ENCODE data around the gene IGHMBP2. TPM values are rescaled to one million over a fixed set of nuclear protein-coding genes. Genes with fewer than 3 reads are reported as not detected.

IGHMBP2 gene
- polyA plus RNA-seq, 1 donor from 2014 or later, result 9.5 TPM

DNA sequence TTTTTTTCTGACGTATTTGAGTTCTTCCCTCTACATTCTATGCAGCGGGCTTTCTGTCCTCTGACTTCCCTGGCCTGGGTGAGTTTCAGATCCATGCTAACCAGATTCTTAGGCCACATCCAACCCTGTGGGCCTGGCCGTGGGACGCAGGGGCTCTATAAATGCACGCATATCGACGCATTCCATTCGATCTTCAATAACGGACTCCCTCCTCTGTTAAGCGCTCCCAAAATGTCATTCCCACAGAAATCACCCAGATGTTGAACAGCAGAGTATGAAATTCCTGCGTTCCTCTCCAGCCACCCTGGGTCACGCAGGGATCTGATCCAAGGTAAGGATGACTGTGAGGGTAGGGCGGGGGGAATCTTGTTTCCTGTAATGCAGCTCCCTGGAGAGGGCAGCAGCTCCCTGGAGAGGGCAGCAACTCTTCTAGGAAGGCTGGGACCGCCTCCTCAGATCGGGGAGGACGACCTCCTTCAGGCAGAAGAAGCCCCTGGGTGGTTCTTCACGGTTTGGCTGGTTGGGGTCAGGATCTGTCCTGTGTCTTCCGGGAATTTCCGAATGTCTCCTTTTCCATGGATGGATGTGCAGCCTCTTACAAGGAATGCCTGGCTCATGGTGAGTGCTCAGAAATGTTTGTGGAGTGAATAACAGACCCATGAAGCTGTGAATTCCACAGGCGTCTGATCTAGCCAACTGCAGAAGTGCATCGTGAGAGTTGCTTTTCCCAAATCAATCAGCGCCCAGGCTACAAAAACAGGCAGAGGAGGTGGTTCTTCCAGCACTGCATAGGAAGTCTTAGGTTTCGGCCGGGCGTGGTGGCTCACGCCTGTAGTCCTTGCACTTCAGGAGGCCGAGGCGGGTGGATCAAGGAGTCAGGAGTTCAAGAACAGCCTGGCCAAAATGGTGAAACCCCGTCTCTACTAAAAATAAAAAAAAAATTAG, 64.9 kb downstream of the IGHMBP2 start:
- Histone ChIP-seq H3K4me3 (ENCODE audit: low read length) (no peak overlapping the region), H3F3A (ENCODE audit: insufficient read depth, low read length, poor library complexity, severe bottlenecking) (no peaks in the 10 kb centered on the region), H3K27me3 (ENCODE audit: insufficient read depth, low read depth, low read length) (no peaks in the 10 kb centered on the region), H4K20me1 (ENCODE audit: insufficient read depth) (no peaks in the 10 kb centered on the region), H3K27ac (ENCODE audit: low read length) (no peak overlapping the region), H3K79me2 (replicated peaks; ENCODE audit: insufficient read depth, low read length) (no peaks in the 10 kb centered on the region), H2AFZ (ENCODE audit: low read depth, low read length) (no peak overlapping the region), H3K36me3 (ENCODE audit: insufficient read depth, low read length) (no peaks in the 10 kb centered on the region), H3K9ac (ENCODE audit: low read length) (no peak overlapping the region), H3K4me2 (ENCODE audit: low read length) (no peak overlapping the region), H3K9me2 (ENCODE audit: insufficient read depth, low read length) (no peaks in the 10 kb centered on the region), H3K9me3 (ENCODE audit: low read length) (peaks cover 4% of the 10 kb centered on the region)
- no peak for TF ChIP-seq TAF1 (IDR thresholded peaks at IDR 0.05; ENCODE audit: low read depth)
- TF ChIP-seq, protein P1, sequence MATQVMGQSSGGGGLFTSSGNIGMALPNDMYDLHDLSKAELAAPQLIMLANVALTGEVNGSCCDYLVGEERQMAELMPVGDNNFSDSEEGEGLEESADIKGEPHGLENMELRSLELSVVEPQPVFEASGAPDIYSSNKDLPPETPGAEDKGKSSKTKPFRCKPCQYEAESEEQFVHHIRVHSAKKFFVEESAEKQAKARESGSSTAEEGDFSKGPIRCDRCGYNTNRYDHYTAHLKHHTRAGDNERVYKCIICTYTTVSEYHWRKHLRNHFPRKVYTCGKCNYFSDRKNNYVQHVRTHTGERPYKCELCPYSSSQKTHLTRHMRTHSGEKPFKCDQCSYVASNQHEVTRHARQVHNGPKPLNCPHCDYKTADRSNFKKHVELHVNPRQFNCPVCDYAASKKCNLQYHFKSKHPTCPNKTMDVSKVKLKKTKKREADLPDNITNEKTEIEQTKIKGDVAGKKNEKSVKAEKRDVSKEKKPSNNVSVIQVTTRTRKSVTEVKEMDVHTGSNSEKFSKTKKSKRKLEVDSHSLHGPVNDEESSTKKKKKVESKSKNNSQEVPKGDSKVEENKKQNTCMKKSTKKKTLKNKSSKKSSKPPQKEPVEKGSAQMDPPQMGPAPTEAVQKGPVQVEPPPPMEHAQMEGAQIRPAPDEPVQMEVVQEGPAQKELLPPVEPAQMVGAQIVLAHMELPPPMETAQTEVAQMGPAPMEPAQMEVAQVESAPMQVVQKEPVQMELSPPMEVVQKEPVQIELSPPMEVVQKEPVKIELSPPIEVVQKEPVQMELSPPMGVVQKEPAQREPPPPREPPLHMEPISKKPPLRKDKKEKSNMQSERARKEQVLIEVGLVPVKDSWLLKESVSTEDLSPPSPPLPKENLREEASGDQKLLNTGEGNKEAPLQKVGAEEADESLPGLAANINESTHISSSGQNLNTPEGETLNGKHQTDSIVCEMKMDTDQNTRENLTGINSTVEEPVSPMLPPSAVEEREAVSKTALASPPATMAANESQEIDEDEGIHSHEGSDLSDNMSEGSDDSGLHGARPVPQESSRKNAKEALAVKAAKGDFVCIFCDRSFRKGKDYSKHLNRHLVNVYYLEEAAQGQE (IDR thresholded peaks at IDR 0.05; ENCODE audit: borderline replicate concordance), result no peak
- TF ChIP-seq, protein P2, sequence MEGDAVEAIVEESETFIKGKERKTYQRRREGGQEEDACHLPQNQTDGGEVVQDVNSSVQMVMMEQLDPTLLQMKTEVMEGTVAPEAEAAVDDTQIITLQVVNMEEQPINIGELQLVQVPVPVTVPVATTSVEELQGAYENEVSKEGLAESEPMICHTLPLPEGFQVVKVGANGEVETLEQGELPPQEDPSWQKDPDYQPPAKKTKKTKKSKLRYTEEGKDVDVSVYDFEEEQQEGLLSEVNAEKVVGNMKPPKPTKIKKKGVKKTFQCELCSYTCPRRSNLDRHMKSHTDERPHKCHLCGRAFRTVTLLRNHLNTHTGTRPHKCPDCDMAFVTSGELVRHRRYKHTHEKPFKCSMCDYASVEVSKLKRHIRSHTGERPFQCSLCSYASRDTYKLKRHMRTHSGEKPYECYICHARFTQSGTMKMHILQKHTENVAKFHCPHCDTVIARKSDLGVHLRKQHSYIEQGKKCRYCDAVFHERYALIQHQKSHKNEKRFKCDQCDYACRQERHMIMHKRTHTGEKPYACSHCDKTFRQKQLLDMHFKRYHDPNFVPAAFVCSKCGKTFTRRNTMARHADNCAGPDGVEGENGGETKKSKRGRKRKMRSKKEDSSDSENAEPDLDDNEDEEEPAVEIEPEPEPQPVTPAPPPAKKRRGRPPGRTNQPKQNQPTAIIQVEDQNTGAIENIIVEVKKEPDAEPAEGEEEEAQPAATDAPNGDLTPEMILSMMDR (IDR thresholded peaks at IDR 0.05; ENCODE audit: poor library complexity, severe bottlenecking), result no peak
- no peak for TF ChIP-seq EZH2 (IDR thresholded peaks at IDR 0.05; ENCODE audit: borderline replicate concordance, insufficient read depth, low read length, poor library complexity, severe bottlenecking)
- TF ChIP-seq SMC3 (conservative IDR thresholded peaks at IDR 0.05; ENCODE audit: poor library complexity), result no peak
- TF ChIP-seq POLR2AphosphoS5 (IDR thresholded peaks at IDR 0.05), result no peak
- no peak for TF ChIP-seq EP300 (conservative IDR thresholded peaks at IDR 0.05; ENCODE audit: poor library complexity, severe bottlenecking)

GRCh38 chr11:68969386-68969785, 65.7 kb downstream of the IGHMBP2 start:
- Histone ChIP-seq H3K27me3 (ENCODE audit: insufficient read depth, low read depth, low read length) (no peaks in the 10 kb centered on the region), H3K36me3 (ENCODE audit: insufficient read depth, low read length) (no peaks in the 10 kb centered on the region), H3F3A (ENCODE audit: insufficient read depth, low read length, poor library complexity, severe bottlenecking) (no peaks in the 10 kb centered on the region), H3K4me2 (ENCODE audit: low read length) (no peak overlapping the region), H4K20me1 (ENCODE audit: insufficient read depth) (no peaks in the 10 kb centered on the region), H3K79me2 (replicated peaks; ENCODE audit: insufficient read depth, low read length) (no peaks in the 10 kb centered on the region), H3K9ac (ENCODE audit: low read length) (no peak overlapping the region), H3K9me2 (ENCODE audit: insufficient read depth, low read length) (no peaks in the 10 kb centered on the region), H3K9me3 (ENCODE audit: low read length) (no peaks in the 10 kb centered on the region), H3K27ac (ENCODE audit: low read length) (no peak overlapping the region), H3K4me3 (ENCODE audit: low read length) (no peak overlapping the region), H2AFZ (ENCODE audit: low read depth, low read length) (no peak overlapping the region)
- TF ChIP-seq EP300 (conservative IDR thresholded peaks at IDR 0.05; ENCODE audit: poor library complexity, severe bottlenecking) (no peak), SMC3 (conservative IDR thresholded peaks at IDR 0.05; ENCODE audit: poor library complexity) (no peak), POLR2AphosphoS5 (IDR thresholded peaks at IDR 0.05) (no peak), EZH2 (IDR thresholded peaks at IDR 0.05; ENCODE audit: borderline replicate concordance, insufficient read depth, low read length, poor library complexity, severe bottlenecking) (no peak), MXI1 (conservative IDR thresholded peaks at IDR 0.05; ENCODE audit: poor library complexity, severe bottlenecking) (no peak), TAF1 (IDR thresholded peaks at IDR 0.05; ENCODE audit: low read depth) (no peak), RAD21 (conservative IDR thresholded peaks at IDR 0.05) (no peak)
- TF ChIP-seq, protein P2 (IDR thresholded peaks at IDR 0.05; ENCODE audit: poor library complexity, severe bottlenecking), result no peak
- TF ChIP-seq, protein P1 (IDR thresholded peaks at IDR 0.05; ENCODE audit: borderline replicate concordance), result no peak

Measured in neural cell (in vitro differentiated cells).